Stimulated activated CD4-positive, alpha-beta T cell treated with anti-CD3 and anti-CD28 coated beads, Interleukin-2, amount 100 ng/mL, for 48 hours (primary cell): ENCODE measurements around the gene SLC35E3.
"Not testable (repeated sequence)": the region's sequence is repeated elsewhere in the genome, so short reads cannot be mapped to it uniquely, and the experiment has no call there.

Source experiments
- DNase-seq, 2 donors: peaks; one replicate each; pipeline ENCODE4 v3.0.0-alpha.2; 2020

SLC35E3 gene

GRCh38 chr12:68796399-68796798 is 50.4 kb downstream of the SLC35E3 start:
- no peak for DNase-seq

- no peak for DNase-seq
Measured at GRCh38 chr12:68798882-68799234, 52.9 kb downstream of the SLC35E3 start.

- no peak for DNase-seq
Measured at GRCh38 chr12:68800294-68800693, 54.3 kb downstream of the SLC35E3 start.

- DNase-seq: not testable (repeated sequence)
Measured at GRCh38 chr12:68801124-68801523, 55.1 kb downstream of the SLC35E3 start.

GRCh38 chr12:68802372-68802745 is 56.4 kb downstream of the SLC35E3 start:
- DNase-seq: not testable (repeated sequence)

- DNase-seq: not testable (repeated sequence)
Measured at GRCh38 chr12:68802911-68803651, 57.1 kb downstream of the SLC35E3 start.

- no peak for DNase-seq
Measured at GRCh38 chr12:68803948-68804656, 58.1 kb downstream of the SLC35E3 start.

GRCh38 chr12:68804657-68805591 is 58.9 kb downstream of the SLC35E3 start:
- DNase-seq: no peak

- DNase-seq: no peak
Measured at GRCh38 chr12:68805592-68806120, 59.7 kb downstream of the SLC35E3 start.

GRCh38 chr12:68806488-68807237 is 60.7 kb downstream of the SLC35E3 start:
- DNase-seq: no peak

GRCh38 chr12:68807274-68807575 is 61.2 kb downstream of the SLC35E3 start:
- DNase-seq: not testable (repeated sequence)

- peak; percentile 89 to 93 for DNase-seq
Measured at GRCh38 chr12:68807576-68808387, 61.8 kb downstream of the SLC35E3 start, which contains the start of gene MDM2. MDM2 (plus strand) TSS chr12:68808177; CDS start chr12:68808478, 301 bp downstream.

- DNase-seq: peak; percentile 49 to 58
Measured at GRCh38 chr12:68808388-68809189, 62.6 kb downstream of the SLC35E3 start.

- DNase-seq: no peak
Measured at GRCh38 chr12:68809190-68810026, 63.4 kb downstream of the SLC35E3 start.

GRCh38 chr12:68810027-68810389 is 64.0 kb downstream of the SLC35E3 start:
- DNase-seq: not testable (repeated sequence)

GRCh38 chr12:68811573-68811972 is 65.6 kb downstream of the SLC35E3 start:
- not testable (repeated sequence) for DNase-seq

GRCh38 chr12:68812553-68813241 is 66.7 kb downstream of the SLC35E3 start:
- no peak for DNase-seq

- no peak for DNase-seq
Measured at GRCh38 chr12:68813242-68813593, 67.2 kb downstream of the SLC35E3 start.
